Embryonic facial prominence (tissue), 1 donor: ENCODE measurements around the gene C6orf62.
"Not testable (repeated sequence)": the region's sequence is repeated elsewhere in the genome, so short reads cannot be mapped to it uniquely, and the experiment has no call there.

ENCODE experiments used
- DNase-seq: peaks from one replicate; pipeline ENCODE4 v3.0.0-alpha.2; 2016; ENCODE audit errors: extremely low spot score

The C6orf62 gene

GRCh38 chr6:24719125-24719971, at the start of gene C6orf62:
Gene C6orf62 (minus strand): TSS chr6:24719154. CDS start chr6:24718668, 486 bp downstream.
- no peak for DNase-seq

- peak; percentile 16 for DNase-seq
Measured at GRCh38 chr6:24768361-24768760, 49.4 kb upstream of the C6orf62 start.

GRCh38 chr6:24766680-24767462, 47.9 kb upstream of the C6orf62 start:
- no peak for DNase-seq

GRCh38 chr6:24765968-24766367, 47.0 kb upstream of the C6orf62 start:
- not testable (repeated sequence) for DNase-seq

- not testable (repeated sequence) for DNase-seq
Measured at GRCh38 chr6:24764833-24765828, 46.2 kb upstream of the C6orf62 start.

- no peak for DNase-seq
Measured at GRCh38 chr6:24763578-24763977, 44.6 kb upstream of the C6orf62 start.

GRCh38 chr6:24761851-24762250, 42.9 kb upstream of the C6orf62 start:
- no peak for DNase-seq

- DNase-seq = no peak
Measured at GRCh38 chr6:24761193-24761835, 42.4 kb upstream of the C6orf62 start.

GRCh38 chr6:24760210-24760609, 41.3 kb upstream of the C6orf62 start:
- DNase-seq = no peak

GRCh38 chr6:24759718-24760117, 40.8 kb upstream of the C6orf62 start:
- no peak for DNase-seq

GRCh38 chr6:24757611-24758010, 38.7 kb upstream of the C6orf62 start:
- DNase-seq = no peak

- no peak for DNase-seq
Measured at GRCh38 chr6:24755279-24755678, 36.3 kb upstream of the C6orf62 start.

- not testable (repeated sequence) for DNase-seq
Measured at GRCh38 chr6:24754378-24754777, 35.4 kb upstream of the C6orf62 start.

GRCh38 chr6:24753545-24753944, 34.6 kb upstream of the C6orf62 start:
- no peak for DNase-seq

GRCh38 chr6:24752917-24753492, 34.1 kb upstream of the C6orf62 start:
- DNase-seq = no peak

- DNase-seq = no peak
Measured at GRCh38 chr6:24752503-24752902, 33.5 kb upstream of the C6orf62 start.

GRCh38 chr6:24750878-24751277, 31.9 kb upstream of the C6orf62 start:
- not testable (repeated sequence) for DNase-seq

- no peak for DNase-seq
Measured at GRCh38 chr6:24749297-24749696, 30.3 kb upstream of the C6orf62 start.

GRCh38 chr6:24744911-24745310, 26.0 kb upstream of the C6orf62 start:
- DNase-seq = no peak

GRCh38 chr6:24743944-24744335, 25.0 kb upstream of the C6orf62 start:
- no peak for DNase-seq
